H1 (cell line): ENCODE results near the gene COL20A1.

Experiments
- CEBPB ChIP-seq: IDR thresholded peaks from 2 replicates; pipeline ENCODE4 v1.6.1; 2012; ENCODE audit warnings: low read depth, low read length
- EGR1 ChIP-seq: IDR thresholded peaks from 2 replicates; pipeline ENCODE4 v1.6.1; 2011; ENCODE audit warnings: low read depth, low read length, borderline replicate concordance
- POLR2A ChIP-seq, 2 experiments: IDR thresholded peaks; 1 replicate in 1 of 2; 2 replicates in 1 of 2; pipeline ENCODE4 v1.6.1; 2011; ENCODE audit warnings: low read depth in 2 of 2, low read length in 2 of 2, mild to moderate bottlenecking in 2 of 2; ENCODE audit errors: control extremely low read depth in 1 of 2
- RAD21 ChIP-seq, 2 experiments: IDR thresholded peaks in 1 of 2; conservative IDR thresholded peaks in 1 of 2; 2 replicates each; pipeline ENCODE4 v1.6.1; 2011; ENCODE audit warnings: low read depth in 2 of 2, low read length in 2 of 2, improper control_type of control experiment in 1 of 2, inconsistent platforms in 1 of 2, mild to moderate bottlenecking in 1 of 2, moderate library complexity in 1 of 2
- RXRA ChIP-seq: IDR thresholded peaks from 2 replicates; pipeline ENCODE4 v1.6.1; 2011; ENCODE audit warnings: low read depth, mild to moderate bottlenecking, low read length, moderate library complexity; ENCODE audit not compliant: insufficient read depth
- SP1 ChIP-seq: IDR thresholded peaks from 2 replicates; pipeline ENCODE4 v1.6.1; 2011; ENCODE audit warnings: low read depth, low read length

GRCh38 chr20:63284083-63284440 lies 8.9 kb upstream of the COL20A1 start:
- TF ChIP-seq CEBPB, result no peak
- no peak for TF ChIP-seq POLR2A (IDR thresholded peaks at IDR 0.05; ENCODE audit: control extremely low read depth in 1 of 2, low read depth in 2 of 2, low read length in 2 of 2)
- TF ChIP-seq EGR1, result no peak
- TF ChIP-seq SP1, result no peak
- TF ChIP-seq RXRA, result no peak
- no peak for TF ChIP-seq RAD21 (IDR thresholded peaks at IDR 0.05 in 1 of 2, conservative IDR thresholded peaks at IDR 0.05 in 1 of 2; ENCODE audit: low read depth in 2 of 2, low read length in 2 of 2)
